CD4-positive, alpha-beta T cell treated with Interleukin-10 for 1 hour (primary cell): ENCODE data around the gene SP100.

ENCODE experiments used
- DNase-seq: peaks from one replicate; pipeline ENCODE4 v3.0.0-alpha.2; 2020

SP100 gene

GRCh38 chr2:230564805-230565779, 149.1 kb downstream of the SP100 start:
- no peak for DNase-seq

- no peak for DNase-seq
Observed at GRCh38 chr2:230569298-230569697, 153.3 kb downstream of the SP100 start.

- DNase-seq = no peak
Observed at GRCh38 chr2:230570987-230571386, 155.0 kb downstream of the SP100 start.

- DNase-seq = peak; percentile 66
Observed at GRCh38 chr2:230575642-230576324, 159.8 kb downstream of the SP100 start.

GRCh38 chr2:230577114-230577513, 161.1 kb downstream of the SP100 start:
- no peak for DNase-seq

- no peak for DNase-seq
Observed at GRCh38 chr2:230578106-230578505, 162.1 kb downstream of the SP100 start.

GRCh38 chr2:230582851-230583283, 166.9 kb downstream of the SP100 start:
- DNase-seq = peak; percentile 8

GRCh38 chr2:230583581-230583980, 167.6 kb downstream of the SP100 start:
- no peak for DNase-seq

GRCh38 chr2:230586328-230586982, 170.5 kb downstream of the SP100 start:
- DNase-seq = no peak

- no peak for DNase-seq
Observed at GRCh38 chr2:230589025-230589424, 173.0 kb downstream of the SP100 start.

GRCh38 chr2:230589497-230590015, 173.6 kb downstream of the SP100 start:
- peak; percentile 16 for DNase-seq

GRCh38 chr2:230590333-230590732, 174.3 kb downstream of the SP100 start:
- no peak for DNase-seq

- DNase-seq = peak; percentile 19
Observed at GRCh38 chr2:230591850-230592249, 175.8 kb downstream of the SP100 start.

- no peak for DNase-seq
Observed at GRCh38 chr2:230592775-230593174, 176.8 kb downstream of the SP100 start.
